ENCODE measurements around the gene RAB1A. TPM values are rescaled to one million over a fixed set of nuclear protein-coding genes. Genes with fewer than 3 reads are reported as not detected.

RAB1A gene
- total and polyA plus RNA-seq, 2 experiments from 2014 or later = 94.8 to 172 TPM

- Histone ChIP-seq H3K4me1 (ENCODE audit: insufficient read depth) (no peaks in the 10 kb centered on the region), H3K79me2 (replicated peaks; ENCODE audit: insufficient read depth) (no peaks in the 10 kb centered on the region), H2AFZ (no peak overlapping the region), H3K27ac (ENCODE audit: low read depth) (no peak overlapping the region), H3K27me3 (ENCODE audit: insufficient read depth) (no peaks in the 10 kb centered on the region), H4K20me1 (replicated peaks; ENCODE audit: insufficient read depth) (no peaks in the 10 kb centered on the region), H3K36me3 (ENCODE audit: insufficient read depth) (no peaks in the 10 kb centered on the region), H3F3A (replicated peaks; ENCODE audit: low read depth) (no peaks in the 10 kb centered on the region), H3K4me3 (no peak overlapping the region), H3K9me2 (ENCODE audit: insufficient read depth) (no peaks in the 10 kb centered on the region), H3K4me2 (no peak overlapping the region)
- TF ChIP-seq STAT1 (IDR thresholded peaks at IDR 0.05; ENCODE audit: unreplicated experiment) = no peak
- no peak for TF ChIP-seq JUNB (IDR thresholded peaks at IDR 0.05; ENCODE audit: unreplicated experiment)
- TF ChIP-seq ZNF114 (CRISPR knock-in tag; IDR thresholded peaks at IDR 0.05) = no peak
- no peak for TF ChIP-seq POLR2AphosphoS5 (IDR thresholded peaks at IDR 0.05; ENCODE audit: low read depth)
- TF ChIP-seq CREB1 (CRISPR knock-in tag; IDR thresholded peaks at IDR 0.05; ENCODE audit: low read depth) = no peak
- TF ChIP-seq NANOG (IDR thresholded peaks at IDR 0.05; ENCODE audit: borderline replicate concordance) = no peak
- TF ChIP-seq CTCF (conservative IDR thresholded peaks at IDR 0.05; ENCODE audit: low read depth in 2 of 2) = no peak
- no peak for TF ChIP-seq EZH2phosphoT487 (IDR thresholded peaks at IDR 0.05; ENCODE audit: unreplicated experiment)
- TF ChIP-seq, protein P1, sequence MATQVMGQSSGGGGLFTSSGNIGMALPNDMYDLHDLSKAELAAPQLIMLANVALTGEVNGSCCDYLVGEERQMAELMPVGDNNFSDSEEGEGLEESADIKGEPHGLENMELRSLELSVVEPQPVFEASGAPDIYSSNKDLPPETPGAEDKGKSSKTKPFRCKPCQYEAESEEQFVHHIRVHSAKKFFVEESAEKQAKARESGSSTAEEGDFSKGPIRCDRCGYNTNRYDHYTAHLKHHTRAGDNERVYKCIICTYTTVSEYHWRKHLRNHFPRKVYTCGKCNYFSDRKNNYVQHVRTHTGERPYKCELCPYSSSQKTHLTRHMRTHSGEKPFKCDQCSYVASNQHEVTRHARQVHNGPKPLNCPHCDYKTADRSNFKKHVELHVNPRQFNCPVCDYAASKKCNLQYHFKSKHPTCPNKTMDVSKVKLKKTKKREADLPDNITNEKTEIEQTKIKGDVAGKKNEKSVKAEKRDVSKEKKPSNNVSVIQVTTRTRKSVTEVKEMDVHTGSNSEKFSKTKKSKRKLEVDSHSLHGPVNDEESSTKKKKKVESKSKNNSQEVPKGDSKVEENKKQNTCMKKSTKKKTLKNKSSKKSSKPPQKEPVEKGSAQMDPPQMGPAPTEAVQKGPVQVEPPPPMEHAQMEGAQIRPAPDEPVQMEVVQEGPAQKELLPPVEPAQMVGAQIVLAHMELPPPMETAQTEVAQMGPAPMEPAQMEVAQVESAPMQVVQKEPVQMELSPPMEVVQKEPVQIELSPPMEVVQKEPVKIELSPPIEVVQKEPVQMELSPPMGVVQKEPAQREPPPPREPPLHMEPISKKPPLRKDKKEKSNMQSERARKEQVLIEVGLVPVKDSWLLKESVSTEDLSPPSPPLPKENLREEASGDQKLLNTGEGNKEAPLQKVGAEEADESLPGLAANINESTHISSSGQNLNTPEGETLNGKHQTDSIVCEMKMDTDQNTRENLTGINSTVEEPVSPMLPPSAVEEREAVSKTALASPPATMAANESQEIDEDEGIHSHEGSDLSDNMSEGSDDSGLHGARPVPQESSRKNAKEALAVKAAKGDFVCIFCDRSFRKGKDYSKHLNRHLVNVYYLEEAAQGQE (IDR thresholded peaks at IDR 0.05; ENCODE audit: unreplicated experiment) = no peak
- no peak for TF ChIP-seq ZNF462 (CRISPR knock-in tag; IDR thresholded peaks at IDR 0.05)
- TF ChIP-seq, protein P2, sequence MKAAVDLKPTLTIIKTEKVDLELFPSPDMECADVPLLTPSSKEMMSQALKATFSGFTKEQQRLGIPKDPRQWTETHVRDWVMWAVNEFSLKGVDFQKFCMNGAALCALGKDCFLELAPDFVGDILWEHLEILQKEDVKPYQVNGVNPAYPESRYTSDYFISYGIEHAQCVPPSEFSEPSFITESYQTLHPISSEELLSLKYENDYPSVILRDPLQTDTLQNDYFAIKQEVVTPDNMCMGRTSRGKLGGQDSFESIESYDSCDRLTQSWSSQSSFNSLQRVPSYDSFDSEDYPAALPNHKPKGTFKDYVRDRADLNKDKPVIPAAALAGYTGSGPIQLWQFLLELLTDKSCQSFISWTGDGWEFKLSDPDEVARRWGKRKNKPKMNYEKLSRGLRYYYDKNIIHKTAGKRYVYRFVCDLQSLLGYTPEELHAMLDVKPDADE (IDR thresholded peaks at IDR 0.05) = no peak
- TF ChIP-seq ZNF331 (CRISPR knock-in tag; IDR thresholded peaks at IDR 0.05; ENCODE audit: low read depth) = no peak
- TF ChIP-seq EZH2 (IDR thresholded peaks at IDR 0.05; ENCODE audit: low read depth, unreplicated experiment) = no peak
- H3K27ac Mint-ChIP-seq = no peak overlapping the region
- no peaks in the 10 kb centered on the region for H3K9me3 Mint-ChIP-seq
- no peaks in the 10 kb centered on the region for H3K36me3 Mint-ChIP-seq (ENCODE audit: low read depth)
- DNase-seq (ENCODE audit: low spot score) = no peak
- no peak for ATAC-seq
- H3K4me3 Mint-ChIP-seq = no peak overlapping the region
- peaks cover 2% of the 10 kb centered on the region for H3K27me3 Mint-ChIP-seq (ENCODE audit: insufficient read depth, low read depth, poor library complexity)
- H3K4me1 Mint-ChIP-seq = no peaks in the 10 kb centered on the region
Measured at GRCh38 chr2:65144571-65144970, 14.7 kb upstream of the RAB1A start.

Measured in GM23338 (cell line).